Right lobe of liver (tissue), 4 donors: ENCODE results near the gene TRIM24.

Source experiments
- POLR2A ChIP-seq: fragments of 450-650 bp; IDR thresholded peaks from one replicate; pipeline ENCODE4 v1.6.1; 2017; ENCODE audit warnings: antibody characterized with exemption, mild to moderate bottlenecking
- TF ChIP-seq, protein P1 (sequence below), 4 donors: fragments of 200-600 bp in 3 of 4; fragments of 450-650 bp in 1 of 4; IDR thresholded peaks; one replicate each; pipeline versions ENCODE4 v1.5.1 to v1.8.0; 2016 to 2022; ENCODE audit warnings: antibody characterized with exemption in 4 of 4, mild to moderate bottlenecking in 2 of 4
- donor health status: DM: no; HTN: no; CAD: no.
- donor health status: DM: no; HTN: no; CAD: no.
- donor health status: DM: no; HTN: yes; CAD: no.

GRCh38 chr7:138588986-138589385 is 128.9 kb downstream of the TRIM24 start:
- TF ChIP-seq, protein P1, sequence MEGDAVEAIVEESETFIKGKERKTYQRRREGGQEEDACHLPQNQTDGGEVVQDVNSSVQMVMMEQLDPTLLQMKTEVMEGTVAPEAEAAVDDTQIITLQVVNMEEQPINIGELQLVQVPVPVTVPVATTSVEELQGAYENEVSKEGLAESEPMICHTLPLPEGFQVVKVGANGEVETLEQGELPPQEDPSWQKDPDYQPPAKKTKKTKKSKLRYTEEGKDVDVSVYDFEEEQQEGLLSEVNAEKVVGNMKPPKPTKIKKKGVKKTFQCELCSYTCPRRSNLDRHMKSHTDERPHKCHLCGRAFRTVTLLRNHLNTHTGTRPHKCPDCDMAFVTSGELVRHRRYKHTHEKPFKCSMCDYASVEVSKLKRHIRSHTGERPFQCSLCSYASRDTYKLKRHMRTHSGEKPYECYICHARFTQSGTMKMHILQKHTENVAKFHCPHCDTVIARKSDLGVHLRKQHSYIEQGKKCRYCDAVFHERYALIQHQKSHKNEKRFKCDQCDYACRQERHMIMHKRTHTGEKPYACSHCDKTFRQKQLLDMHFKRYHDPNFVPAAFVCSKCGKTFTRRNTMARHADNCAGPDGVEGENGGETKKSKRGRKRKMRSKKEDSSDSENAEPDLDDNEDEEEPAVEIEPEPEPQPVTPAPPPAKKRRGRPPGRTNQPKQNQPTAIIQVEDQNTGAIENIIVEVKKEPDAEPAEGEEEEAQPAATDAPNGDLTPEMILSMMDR (IDR thresholded peaks at IDR 0.05), result no peak
- no peak for TF ChIP-seq POLR2A
